Astrocyte (in vitro differentiated cells and primary cell): ENCODE data around the gene CHST3. TPM values are rescaled to one million over a fixed set of nuclear protein-coding genes. Genes with fewer than 3 reads are reported as not detected.

Source experiments
- DNase-seq: peaks from one replicate; pipeline ENCODE4 v3.0.0-alpha.2; 2010; ENCODE audit warnings: low read depth
- FAIRE-seq: peaks from 2 replicates; lab custom pipeline; 2011; peaks lifted over from hg19 to GRCh38; lab: Jason Lieb, UNC
- H2AFZ ChIP-seq: 2 replicates; pipeline ENCODE4 v1.6.0; 2012; ENCODE audit warnings: low read depth, low read length, inconsistent platforms
- H3K27ac ChIP-seq: 2 replicates; pipeline ENCODE4 v1.5.1; 2011; ENCODE audit warnings: low read depth, low read length, inconsistent platforms
- H3K27me3 ChIP-seq: 2 replicates; pipeline ENCODE4 v1.6.0; 2011; ENCODE audit warnings: low read length, inconsistent platforms; ENCODE audit not compliant: insufficient read depth
- H3K36me3 ChIP-seq: 2 replicates; pipeline ENCODE4 v1.5.1; 2011; ENCODE audit warnings: low read length, inconsistent platforms; ENCODE audit not compliant: insufficient read depth
- H3K4me1 ChIP-seq: 2 replicates; pipeline ENCODE4 v1.5.1; 2011; ENCODE audit warnings: low read length, inconsistent platforms; ENCODE audit not compliant: insufficient read depth
- H3K4me2 ChIP-seq: 2 replicates; pipeline ENCODE4 v1.6.0; 2012; ENCODE audit warnings: low read length, inconsistent platforms
- H3K4me3 ChIP-seq: 2 replicates; pipeline ENCODE4 v1.5.1; 2011; ENCODE audit warnings: low read depth, mild to moderate bottlenecking, low read length, inconsistent platforms; ENCODE audit not compliant: insufficient read depth
- H3K79me2 ChIP-seq: 2 replicates; pipeline ENCODE4 v1.6.0; 2012; ENCODE audit warnings: mild to moderate bottlenecking, low read length, inconsistent platforms; ENCODE audit not compliant: insufficient read depth
- H3K9ac ChIP-seq: 2 replicates; pipeline ENCODE4 v1.6.0; 2012; ENCODE audit warnings: mild to moderate bottlenecking, low read length, inconsistent platforms
- H3K9me3 ChIP-seq: 2 replicates; pipeline ENCODE4 v1.5.1; 2012; ENCODE audit warnings: low read depth, mild to moderate bottlenecking, low read length, inconsistent platforms; ENCODE audit not compliant: insufficient read depth
- H4K20me1 ChIP-seq: 2 replicates; pipeline ENCODE4 v1.6.0; 2012; ENCODE audit warnings: low read length, inconsistent platforms; ENCODE audit not compliant: insufficient read depth
- H3K27ac Mint-ChIP-seq: one replicate; pipeline ENCODE4 v1.8.0; 2021; ENCODE audit warnings: mild to moderate bottlenecking, mixed read lengths; ENCODE audit not compliant: unreplicated experiment
- H3K27me3 Mint-ChIP-seq: one replicate; pipeline ENCODE4 v1.8.0; 2021; ENCODE audit warnings: low read depth, mixed read lengths; ENCODE audit not compliant: unreplicated experiment
- H3K36me3 Mint-ChIP-seq: one replicate; pipeline ENCODE4 v1.8.0; 2021; ENCODE audit warnings: low read depth, mixed read lengths; ENCODE audit not compliant: unreplicated experiment
- H3K4me1 Mint-ChIP-seq: one replicate; pipeline ENCODE4 v1.8.0; 2021; ENCODE audit warnings: low read depth, mixed read lengths; ENCODE audit not compliant: unreplicated experiment
- H3K4me3 Mint-ChIP-seq: one replicate; pipeline ENCODE4 v1.8.0; 2021; ENCODE audit warnings: mild to moderate bottlenecking, moderate library complexity, mixed read lengths; ENCODE audit not compliant: unreplicated experiment
- H3K9me3 Mint-ChIP-seq: one replicate; pipeline ENCODE4 v1.8.0; 2021; ENCODE audit warnings: mild to moderate bottlenecking, mixed read lengths; ENCODE audit not compliant: unreplicated experiment
- CTCF ChIP-seq: IDR thresholded peaks from 2 replicates; pipeline ENCODE4 v1.5.1; 2011; ENCODE audit warnings: low read depth, mild to moderate bottlenecking, inconsistent platforms, low read length, moderate library complexity; ENCODE audit not compliant: insufficient read depth
- EZH2 ChIP-seq: IDR thresholded peaks from 2 replicates; pipeline ENCODE4 v1.6.1; 2012; ENCODE audit warnings: mild to moderate bottlenecking, low read length, inconsistent platforms; ENCODE audit not compliant: insufficient read depth
- total RNA-seq: library from RNA; stranded (reverse); gene quantifications from 2 replicates; pipeline ENCODE4 v1.2.1, GENCODE V29; 2021

The CHST3 gene
- total RNA-seq, 1 donor from 2014 or later: 43.5 TPM

GRCh38 chr10:71990706-71991269, 26.6 kb downstream of the CHST3 start:
- H3K4me1 ChIP-seq: peaks cover 15% of the 10 kb centered on the region
- H3K9ac ChIP-seq: no peak overlapping the region
- TF ChIP-seq EZH2 (no peak), CTCF (no peak)
- no peak overlapping the region for H3K4me3 ChIP-seq
- no peaks in the 10 kb centered on the region for H3K36me3 ChIP-seq
- no peaks in the 10 kb centered on the region for H3K27me3 ChIP-seq
- Mint-ChIP-seq H3K27ac (no peak overlapping the region), H3K27me3 (no peaks in the 10 kb centered on the region), H3K9me3 (peaks cover 2% of the 10 kb centered on the region), H3K36me3 (peaks cover 21% of the 10 kb centered on the region), H3K4me3 (no peak overlapping the region), H3K4me1 (peaks cover 15% of the 10 kb centered on the region)
- H3K4me2 ChIP-seq: no peak overlapping the region
- H3K9me3 ChIP-seq: no peaks in the 10 kb centered on the region
- no peak overlapping the region for H3K27ac ChIP-seq
- H2AFZ ChIP-seq: no peak overlapping the region
- H3K79me2 ChIP-seq: peaks cover 80% of the 10 kb centered on the region
- peaks cover 37% of the 10 kb centered on the region for H4K20me1 ChIP-seq
- DNase-seq (no peak), FAIRE-seq (no peak)

GRCh38 chr10:71995449-71995848, 31.3 kb downstream of the CHST3 start:
- peaks cover 29% of the 10 kb centered on the region for H3K4me1 Mint-ChIP-seq
- Histone ChIP-seq H3K9me3 (no peaks in the 10 kb centered on the region), H3K27ac (no peak overlapping the region), H3K4me1 (peaks cover 25% of the 10 kb centered on the region), H3K27me3 (no peaks in the 10 kb centered on the region), H3K36me3 (no peaks in the 10 kb centered on the region), H4K20me1 (peaks cover 47% of the 10 kb centered on the region), H3K4me3 (no peak overlapping the region), H3K79me2 (peaks cover 79% of the 10 kb centered on the region), H3K4me2 (no peak overlapping the region), H3K9ac (no peak overlapping the region), H2AFZ (no peak overlapping the region)
- H3K4me3 Mint-ChIP-seq: no peak overlapping the region
- FAIRE-seq (no peak), DNase-seq (no peak)
- no peaks in the 10 kb centered on the region for H3K27me3 Mint-ChIP-seq
- no peak overlapping the region for H3K27ac Mint-ChIP-seq
- TF ChIP-seq CTCF: no peak
- no peak for TF ChIP-seq EZH2
- H3K9me3 Mint-ChIP-seq: no peaks in the 10 kb centered on the region
- peaks cover 6% of the 10 kb centered on the region for H3K36me3 Mint-ChIP-seq

GRCh38 chr10:71995887-71996575, 31.8 kb downstream of the CHST3 start:
- peak; percentile 62 for FAIRE-seq
- Histone ChIP-seq H3K9me3 (no peaks in the 10 kb centered on the region), H3K4me2 (no peak overlapping the region), H3K9ac (no peak overlapping the region), H3K79me2 (peaks cover 76% of the 10 kb centered on the region), H3K27me3 (no peaks in the 10 kb centered on the region), H2AFZ (no peak overlapping the region), H3K4me1 (peaks cover 27% of the 10 kb centered on the region), H3K4me3 (no peak overlapping the region), H4K20me1 (peaks cover 47% of the 10 kb centered on the region), H3K36me3 (no peaks in the 10 kb centered on the region), H3K27ac (no peak overlapping the region)
- Mint-ChIP-seq H3K9me3 (no peaks in the 10 kb centered on the region), H3K27me3 (no peaks in the 10 kb centered on the region), H3K4me3 (no peak overlapping the region), H3K4me1 (peaks cover 35% of the 10 kb centered on the region), H3K27ac (no peak overlapping the region), H3K36me3 (peaks cover 3% of the 10 kb centered on the region)
- no peak for DNase-seq
- TF ChIP-seq CTCF (no peak), EZH2 (no peak)
